Kidney (tissue), 14 donors: ENCODE data around the gene HOXC13. TPM values are rescaled to one million over a fixed set of nuclear protein-coding genes. Genes with fewer than 3 reads are reported as not detected.

Experiments used
- DNase-seq, 5 donors: peaks; one replicate each; pipeline ENCODE4 v3.0.0-alpha.2; 2013 to 2020
- FAIRE-seq: peaks from 2 replicates; lab custom pipeline; 2012; peaks lifted over from hg19 to GRCh38; lab: Jason Lieb, UNC
- H3K27ac ChIP-seq, 2 donors: one replicate each; pipeline ENCODE4 v1.7.0; 2013; ENCODE audit warnings: low read depth in 2 of 2, low read length in 2 of 2, inconsistent platforms in 1 of 2
- H3K27me3 ChIP-seq: one replicate; pipeline ENCODE4 v1.7.1; 2013; ENCODE audit warnings: low read length, inconsistent platforms; ENCODE audit not compliant: control insufficient read depth, insufficient read depth
- H3K36me3 ChIP-seq, 3 donors: one replicate each; pipeline versions ENCODE4 v1.7.0 to v1.7.1; 2013; ENCODE audit warnings: low read length in 3 of 3, control low read depth in 1 of 3, inconsistent platforms in 1 of 3; ENCODE audit not compliant: insufficient read depth in 3 of 3, control insufficient read depth in 2 of 3
- H3K4me1 ChIP-seq, 3 donors: one replicate each; pipeline versions ENCODE4 v1.7.0 to v1.7.1; 2013; ENCODE audit warnings: low read length in 3 of 3, inconsistent platforms in 1 of 3, low read depth in 1 of 3; ENCODE audit not compliant: control insufficient read depth in 2 of 3, insufficient read depth in 2 of 3
- H3K4me3 ChIP-seq, 3 donors: one replicate each; pipeline versions ENCODE4 v1.7.0 to v1.8.1; 2013; ENCODE audit warnings: low read length in 3 of 3, control low read depth in 1 of 3, inconsistent platforms in 1 of 3
- H3K9ac ChIP-seq, 3 donors: one replicate each; pipeline versions ENCODE4 v1.7.0 to v1.7.1; 2013; ENCODE audit warnings: low read length in 3 of 3, control low read depth in 1 of 3, inconsistent platforms in 1 of 3
- H3K9me3 ChIP-seq, 3 donors: one replicate each; pipeline versions ENCODE4 v1.7.0 to v1.7.1; 2013; ENCODE audit warnings: low read length in 3 of 3, control low read depth in 1 of 3, inconsistent platforms in 1 of 3; ENCODE audit not compliant: control insufficient read depth in 2 of 3, insufficient read depth in 1 of 3
- intact Hi-C: fragments of 100-400 bp; cut with DNase I; formaldehyde crosslinking; loops from one replicate; pipeline ENCODE4 v1.11.1; 2022
- polyA plus RNA-seq: library from polyadenylated mRNA; stranded (reverse); fragments of 350-450 nt; fragmentation: Illumina TruSeq; extraction: RNeasy Lipid Tissue Mini Kit (QIAGEN cat#74804); gene quantifications from one replicate; pipeline ENCODE4 v1.2.3, GENCODE V29; 2014; ENCODE audit warnings: low read depth, low replicate concordance; ENCODE audit not compliant: insufficient read depth
- total RNA-seq: library from RNA; stranded (reverse); fragmentation: NEBNext Ultra II Directional; extraction: Animal tissue kit (Norgen Biotek cat#: 25700); gene quantifications from one replicate; pipeline ENCODE4 v1.2.1, GENCODE V29; 2021
- TF ChIP-seq, protein P1 (sequence below): IDR thresholded peaks from 3 replicates; pipeline ENCODE4 v1.5.1; 2012; ENCODE audit warnings: mild to moderate bottlenecking, moderate library complexity, borderline replicate concordance; ENCODE audit not compliant: insufficient read depth; ENCODE audit errors: extremely low read depth
- donor health status: control.
- donor health status: control.
- donor health status: control.
- donor health status: control.
- donor health status: control.
- donor health status: DM: yes; HTN: yes; CAD: no.
- donor health status: Normal renal cell carcinoma (clear cell type).

HOXC13 gene
- total and polyA plus RNA-seq, 2 donors from 2014 or later = not detected

- H3K27ac ChIP-seq = no peak overlapping the region
- H3K27me3 ChIP-seq = peaks cover 80% of the 10 kb centered on the region
- H3K4me1 ChIP-seq = no peaks in the 10 kb centered on the region
- no peaks in the 10 kb centered on the region for H3K9me3 ChIP-seq
- no peak overlapping the region for H3K4me3 ChIP-seq
- FAIRE-seq (no peak), DNase-seq (no peak)
- H3K36me3 ChIP-seq = no peaks in the 10 kb centered on the region
- intact Hi-C loops = no loop called here
- TF ChIP-seq, protein P1, sequence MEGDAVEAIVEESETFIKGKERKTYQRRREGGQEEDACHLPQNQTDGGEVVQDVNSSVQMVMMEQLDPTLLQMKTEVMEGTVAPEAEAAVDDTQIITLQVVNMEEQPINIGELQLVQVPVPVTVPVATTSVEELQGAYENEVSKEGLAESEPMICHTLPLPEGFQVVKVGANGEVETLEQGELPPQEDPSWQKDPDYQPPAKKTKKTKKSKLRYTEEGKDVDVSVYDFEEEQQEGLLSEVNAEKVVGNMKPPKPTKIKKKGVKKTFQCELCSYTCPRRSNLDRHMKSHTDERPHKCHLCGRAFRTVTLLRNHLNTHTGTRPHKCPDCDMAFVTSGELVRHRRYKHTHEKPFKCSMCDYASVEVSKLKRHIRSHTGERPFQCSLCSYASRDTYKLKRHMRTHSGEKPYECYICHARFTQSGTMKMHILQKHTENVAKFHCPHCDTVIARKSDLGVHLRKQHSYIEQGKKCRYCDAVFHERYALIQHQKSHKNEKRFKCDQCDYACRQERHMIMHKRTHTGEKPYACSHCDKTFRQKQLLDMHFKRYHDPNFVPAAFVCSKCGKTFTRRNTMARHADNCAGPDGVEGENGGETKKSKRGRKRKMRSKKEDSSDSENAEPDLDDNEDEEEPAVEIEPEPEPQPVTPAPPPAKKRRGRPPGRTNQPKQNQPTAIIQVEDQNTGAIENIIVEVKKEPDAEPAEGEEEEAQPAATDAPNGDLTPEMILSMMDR = no peak
- H3K9ac ChIP-seq = no peak overlapping the region
These were observed 19.5 kb downstream of the HOXC13 start for GRCh38 chr12:53958128-53958527.

GRCh38 chr12:53959314-53959713 is 20.7 kb downstream of the HOXC13 start:
- Histone ChIP-seq H3K4me1 (no peaks in the 10 kb centered on the region), H3K9ac (no peak overlapping the region), H3K4me3 (no peak overlapping the region), H3K36me3 (no peaks in the 10 kb centered on the region), H3K27me3 (peaks cover 80% of the 10 kb centered on the region), H3K27ac (no peak overlapping the region), H3K9me3 (no peaks in the 10 kb centered on the region)
- intact Hi-C loops = no loop called here
- no peak for FAIRE-seq
- TF ChIP-seq, protein P1 = no peak
- peak in 1 of 5 donors; percentile 20 for DNase-seq

GRCh38 chr12:53960187-53961024 is 21.8 kb downstream of the HOXC13 start:
- Histone ChIP-seq H3K9me3 (no peaks in the 10 kb centered on the region), H3K9ac (no peak overlapping the region), H3K27ac (no peak overlapping the region), H3K4me1 (no peaks in the 10 kb centered on the region), H3K27me3 (peaks cover 85% of the 10 kb centered on the region), H3K4me3 (no peak overlapping the region), H3K36me3 (no peaks in the 10 kb centered on the region)
- intact Hi-C loops = no loop called here
- FAIRE-seq = no peak
- DNase-seq = peak in 1 of 5 donors; percentile 52
- TF ChIP-seq, protein P1 = no peak
